ENCODE results near the gene ARHGAP32. TPM values are rescaled to one million over a fixed set of nuclear protein-coding genes. Genes with fewer than 3 reads are reported as not detected.
A peak's percentile ranks its signal among the peaks of the same experiment; 100 is the strongest.

ARHGAP32 gene
- total RNA-seq, 1 donor from 2014 or later: 21.4 TPM

- H3K36me3 Mint-ChIP-seq: peaks cover 26% of the 10 kb centered on the region
- H3K27ac Mint-ChIP-seq: no peak overlapping the region
- H3K9me3 Mint-ChIP-seq: no peaks in the 10 kb centered on the region
These were observed 226.6 kb downstream of the ARHGAP32 start for GRCh38 chr11:128965485-128965884.

GRCh38 chr11:128964463-128964930, 227.6 kb downstream of the ARHGAP32 start:
- H3K36me3 ChIP-seq: no peaks in the 10 kb centered on the region
- H3K4me1 ChIP-seq: no peaks in the 10 kb centered on the region
- no peak overlapping the region for H2AFZ ChIP-seq (replicated peaks)
- no peaks in the 10 kb centered on the region for H4K20me1 ChIP-seq (ENCODE audit: low read depth)
- Mint-ChIP-seq H3K27ac (no peak overlapping the region), H3K4me3 (no peak overlapping the region), H3K4me1 (peaks cover 18% of the 10 kb centered on the region), H3K36me3 (peaks cover 16% of the 10 kb centered on the region), H3K9me3 (no peaks in the 10 kb centered on the region), H3K27me3 (ENCODE audit: insufficient read depth, low read depth) (no peaks in the 10 kb centered on the region)
- no peaks in the 10 kb centered on the region for H3K79me2 ChIP-seq (ENCODE audit: low read depth)
- H3K4me2 ChIP-seq: no peak overlapping the region
- H3K4me3 ChIP-seq: no peak overlapping the region
- TF ChIP-seq EZH2phosphoT487 (IDR thresholded peaks at IDR 0.05): no peak
- no peak for TF ChIP-seq EZH2 (IDR thresholded peaks at IDR 0.05)
- TF ChIP-seq CTCF (IDR thresholded peaks at IDR 0.05): no peak
- no peak for DNase-seq (ENCODE audit: low spot score)
- no peak overlapping the region for H3K9ac ChIP-seq
- no peaks in the 10 kb centered on the region for H3K27me3 ChIP-seq
- H3K27ac ChIP-seq: no peak overlapping the region
- no peaks in the 10 kb centered on the region for H3K9me3 ChIP-seq (ENCODE audit: low read depth)
- H3F3A ChIP-seq (ENCODE audit: low read depth): no peaks in the 10 kb centered on the region

More at GRCh38 chr11:128965485-128965884, 226.6 kb downstream of the ARHGAP32 start:
- DNase-seq (ENCODE audit: low spot score): no peak
- H3K27ac ChIP-seq: no peak overlapping the region
- no peaks in the 10 kb centered on the region for H3K4me1 ChIP-seq
- no peak overlapping the region for H3K9ac ChIP-seq
- no peaks in the 10 kb centered on the region for H4K20me1 ChIP-seq (ENCODE audit: low read depth)
- no peaks in the 10 kb centered on the region for H3K36me3 ChIP-seq
- H3K4me1 Mint-ChIP-seq: peaks cover 18% of the 10 kb centered on the region
- H3K27me3 ChIP-seq: no peaks in the 10 kb centered on the region
- H2AFZ ChIP-seq (replicated peaks): no peak overlapping the region
- H3F3A ChIP-seq (ENCODE audit: low read depth): no peaks in the 10 kb centered on the region
- no peak for TF ChIP-seq EZH2 (IDR thresholded peaks at IDR 0.05)
- TF ChIP-seq EZH2phosphoT487 (IDR thresholded peaks at IDR 0.05): no peak
- TF ChIP-seq CTCF (IDR thresholded peaks at IDR 0.05): no peak
- H3K79me2 ChIP-seq (ENCODE audit: low read depth): no peaks in the 10 kb centered on the region
- H3K4me3 ChIP-seq: no peak overlapping the region
- H3K4me2 ChIP-seq: no peak overlapping the region
- no peaks in the 10 kb centered on the region for H3K9me3 ChIP-seq (ENCODE audit: low read depth)
- H3K4me3 Mint-ChIP-seq: no peak overlapping the region
- no peaks in the 10 kb centered on the region for H3K27me3 Mint-ChIP-seq (ENCODE audit: insufficient read depth, low read depth)

GRCh38 chr11:128963744-128964325, 228.3 kb downstream of the ARHGAP32 start:
- no peaks in the 10 kb centered on the region for H3K4me1 ChIP-seq
- no peak overlapping the region for H2AFZ ChIP-seq (replicated peaks)
- no peaks in the 10 kb centered on the region for H3K36me3 ChIP-seq
- H3K27me3 ChIP-seq: no peaks in the 10 kb centered on the region
- no peak overlapping the region for H3K4me3 Mint-ChIP-seq
- DNase-seq (ENCODE audit: low spot score): peak; percentile 18
- H3K27ac Mint-ChIP-seq: no peak overlapping the region
- no peaks in the 10 kb centered on the region for H3K79me2 ChIP-seq (ENCODE audit: low read depth)
- no peaks in the 10 kb centered on the region for H3K9me3 Mint-ChIP-seq
- peaks cover 18% of the 10 kb centered on the region for H3K36me3 Mint-ChIP-seq
- TF ChIP-seq EZH2phosphoT487 (IDR thresholded peaks at IDR 0.05): no peak
- TF ChIP-seq CTCF (IDR thresholded peaks at IDR 0.05): no peak
- TF ChIP-seq EZH2 (IDR thresholded peaks at IDR 0.05): no peak
- no peak overlapping the region for H3K9ac ChIP-seq
- no peak overlapping the region for H3K4me2 ChIP-seq
- no peaks in the 10 kb centered on the region for H3F3A ChIP-seq (ENCODE audit: low read depth)
- no peak overlapping the region for H3K4me3 ChIP-seq
- H3K27me3 Mint-ChIP-seq (ENCODE audit: insufficient read depth, low read depth): peaks cover 3% of the 10 kb centered on the region
- peaks cover 18% of the 10 kb centered on the region for H3K4me1 Mint-ChIP-seq
- H3K9me3 ChIP-seq (ENCODE audit: low read depth): no peaks in the 10 kb centered on the region
- no peaks in the 10 kb centered on the region for H4K20me1 ChIP-seq (ENCODE audit: low read depth)
- H3K27ac ChIP-seq: no peak overlapping the region
